K562 (cell line): ENCODE measurements around the gene SEZ6. TPM values are rescaled to one million over a fixed set of nuclear protein-coding genes. Genes with fewer than 3 reads are reported as not detected.

Experiments used
- E2F8 ChIP-seq: fragments of 450-650 bp; IDR thresholded peaks from 2 replicates; pipeline ENCODE4 v1.7.1; 2018; ENCODE audit warnings: mild to moderate bottlenecking, low read depth; ENCODE audit not compliant: partially characterized antibody
- EHMT2 ChIP-seq: fragments of 450-650 bp; IDR thresholded peaks from 2 replicates; pipeline ENCODE4 v1.6.1; 2018; ENCODE audit warnings: antibody characterized with exemption
- ELK1 ChIP-seq: sonication (generic); formaldehyde crosslinking; IDR thresholded peaks from 2 replicates; pipeline ENCODE4 v1.8.1; 2022; ENCODE audit warnings: missing genetic modification reagents
- FOXP4 ChIP-seq: sonication (generic); formaldehyde crosslinking; IDR thresholded peaks from 2 replicates; pipeline ENCODE4 v1.8.0; 2022; ENCODE audit warnings: mild to moderate bottlenecking, missing genetic modification reagents, borderline replicate concordance
- IRF2 ChIP-seq: sonication (generic); formaldehyde crosslinking; IDR thresholded peaks from 2 replicates; pipeline ENCODE4 v1.8.1; 2022; ENCODE audit warnings: mild to moderate bottlenecking, missing genetic modification reagents
- MAFG ChIP-seq: fragments of 450-650 bp; conservative IDR thresholded peaks from 2 replicates; pipeline ENCODE4 v1.6.1; 2016; ENCODE audit warnings: missing genetic modification characterization, missing compliant biosample characterization
- MED1 ChIP-seq: sonication (generic); formaldehyde crosslinking; IDR thresholded peaks from 2 replicates; pipeline ENCODE4 v1.8.1; 2023; ENCODE audit warnings: missing genetic modification reagents, borderline replicate concordance
- SRF ChIP-seq, 2 experiments: fragments of 250-450, 450-650 bp in 1 of 2; sonication (Bioruptor Pico) in 1 of 2; sonication (generic) in 1 of 2; formaldehyde crosslinking; IDR thresholded peaks; 2 replicates each; pipeline versions ENCODE4 v1.5.0 to v1.5.1; 2020 to 2022; ENCODE audit warnings: mild to moderate bottlenecking in 1 of 2, missing genetic modification reagents in 1 of 2
- polyA plus RNA-seq, 8 experiments: library from polyadenylated mRNA; depleted of rRNA in 4 of 8; stranded (reverse) in 5 of 8; unstranded in 3 of 8; fragments of >200 nt; fragmentation: Nextera tagmentation in 2 of 8; fragmentation: Illumina TruSeq in 1 of 8; extraction: Ambion mirVana in 2 of 8; extraction: Trizol in 1 of 8; gene quantifications; 2 replicates each; pipeline versions ENCODE4 v1.2.1 to v1.2.3, GENCODE V29; 2011 to 2014; ENCODE audit warnings: inconsistent platforms in 1 of 8, missing spikeins in 1 of 8
- total RNA-seq, 7 experiments: library from RNA; depleted of rRNA in 6 of 7; stranded (reverse); fragments of >200 nt in 6 of 7; fragmentation: Illumina TruSeq in 2 of 7; extraction: Trizol in 2 of 7; gene quantifications; 2 replicates each; pipeline versions ENCODE4 v1.2.1 to v1.2.3, GENCODE V29; 2011 to 2021; ENCODE audit warnings: low replicate concordance in 1 of 7

SEZ6 gene
- total and polyA plus RNA-seq, 9 of the 15 experiments (the other 6 are each of a cell fraction or from before 2014, with no cell fraction given): not detected

- TF ChIP-seq ELK1 (CRISPR knock-in tag) (no peak), E2F8 (no peak), MAFG (no peak), MED1 (CRISPR knock-in tag) (no peak), SRF (CRISPR knock-in tag; IDR thresholded peaks at IDR 0.05) (no peak), FOXP4 (CRISPR knock-in tag) (no peak), IRF2 (CRISPR knock-in tag) (no peak), EHMT2 (no peak)
Measured at GRCh38 chr17:28978356-28978964, 27.4 kb downstream of the SEZ6 start (continued).
